Measurements from ENCODE around the gene TBCD.

GRCh38 chr17:82915010-82915756 is 163.3 kb downstream of the TBCD start:
- TF ChIP-seq CTCF (conservative IDR thresholded peaks at IDR 0.05; ENCODE audit: low read depth, low read length) (peak; percentile 35), EZH2phosphoT487 (IDR thresholded peaks at IDR 0.05; ENCODE audit: borderline replicate concordance, low read length) (no peak), EZH2 (IDR thresholded peaks at IDR 0.05; ENCODE audit: low read length, unreplicated experiment) (no peak)
